ENCODE measurements around the gene ATG7. TPM values are rescaled to one million over a fixed set of nuclear protein-coding genes. Genes with fewer than 3 reads are reported as not detected.

ATG7 gene
- total RNA-seq, 1 donor from 2014 or later = 53.4 TPM

GRCh38 chr3:11602239-11602840, 330.1 kb downstream of the ATG7 start:
- Histone ChIP-seq H3K27me3 (ENCODE audit: control insufficient read depth, insufficient read depth, low read length) (no peaks in the 10 kb centered on the region), H3K36me3 (ENCODE audit: control insufficient read depth, insufficient read depth, low read length) (no peaks in the 10 kb centered on the region), H3K4me3 (ENCODE audit: low read depth, low read length) (no peak overlapping the region)
- no peak for TF ChIP-seq CTCF (IDR thresholded peaks at IDR 0.05; ENCODE audit: insufficient read depth, low read length, severe bottlenecking)
- DNase-seq (ENCODE audit: low read depth) (no peak), FAIRE-seq (no peak)

- Histone ChIP-seq H3K36me3 (ENCODE audit: control insufficient read depth, insufficient read depth, low read length) (no peaks in the 10 kb centered on the region), H3K27me3 (ENCODE audit: control insufficient read depth, insufficient read depth, low read length) (no peaks in the 10 kb centered on the region), H3K4me3 (ENCODE audit: low read depth, low read length) (no peak overlapping the region)
- FAIRE-seq (no peak), DNase-seq (ENCODE audit: low read depth) (no peak)
- no peak for TF ChIP-seq CTCF (IDR thresholded peaks at IDR 0.05; ENCODE audit: insufficient read depth, low read length, severe bottlenecking)
Measured at GRCh38 chr3:11602886-11603527, 330.8 kb downstream of the ATG7 start.

- DNase-seq (ENCODE audit: low read depth) = no peak
- Histone ChIP-seq H3K4me3 (ENCODE audit: low read depth, low read length) (no peak overlapping the region), H3K36me3 (ENCODE audit: control insufficient read depth, insufficient read depth, low read length) (no peaks in the 10 kb centered on the region), H3K27me3 (ENCODE audit: control insufficient read depth, insufficient read depth, low read length) (no peaks in the 10 kb centered on the region)
- no peak for TF ChIP-seq CTCF (IDR thresholded peaks at IDR 0.05; ENCODE audit: insufficient read depth, low read length, severe bottlenecking)
- FAIRE-seq = no peak
Measured at GRCh38 chr3:11603628-11604027, 331.4 kb downstream of the ATG7 start.

- H3K27me3 ChIP-seq (ENCODE audit: control insufficient read depth, insufficient read depth, low read length) = no peaks in the 10 kb centered on the region
- DNase-seq (ENCODE audit: low read depth) = peak; percentile 30
- no peaks in the 10 kb centered on the region for H3K36me3 ChIP-seq (ENCODE audit: control insufficient read depth, insufficient read depth, low read length)
- no peak overlapping the region for H3K4me3 ChIP-seq (ENCODE audit: low read depth, low read length)
- TF ChIP-seq CTCF (IDR thresholded peaks at IDR 0.05; ENCODE audit: insufficient read depth, low read length, severe bottlenecking) = no peak
- no peak for FAIRE-seq
Measured at GRCh38 chr3:11604139-11604892, 332.1 kb downstream of the ATG7 start.

GRCh38 chr3:11605398-11605797, 333.2 kb downstream of the ATG7 start:
- no peak for TF ChIP-seq CTCF (IDR thresholded peaks at IDR 0.05; ENCODE audit: insufficient read depth, low read length, severe bottlenecking)
- Histone ChIP-seq H3K36me3 (ENCODE audit: control insufficient read depth, insufficient read depth, low read length) (no peaks in the 10 kb centered on the region), H3K27me3 (ENCODE audit: control insufficient read depth, insufficient read depth, low read length) (no peaks in the 10 kb centered on the region), H3K4me3 (ENCODE audit: low read depth, low read length) (no peak overlapping the region)
- DNase-seq (ENCODE audit: low read depth) (no peak), FAIRE-seq (no peak)
